Testis (tissue), 3 donors: Measurements from ENCODE around the gene GALNT18. TPM values are rescaled to one million over a fixed set of nuclear protein-coding genes. Genes with fewer than 3 reads are reported as not detected.

Source experiments
- DNase-seq: peaks from one replicate; pipeline ENCODE4 v3.0.0-alpha.2; 2019
- H3K27ac ChIP-seq, 2 donors: fragments of 200-600 bp; sonication (generic); one replicate each; pipeline ENCODE4 v1.5.1; 2019
- H3K27me3 ChIP-seq: fragments of 200-600 bp; sonication (generic); one replicate; pipeline ENCODE4 v1.5.1; 2019
- H3K36me3 ChIP-seq: fragments of 200-600 bp; sonication (generic); one replicate; pipeline ENCODE4 v1.5.1; 2017; ENCODE audit warnings: low read depth; ENCODE audit errors: missing control alignments
- H3K4me1 ChIP-seq: fragments of 200-600 bp; sonication (generic); one replicate; pipeline ENCODE4 v1.5.1; 2019
- H3K4me3 ChIP-seq, 2 donors: fragments of 200-600 bp; sonication (generic); one replicate each; pipeline ENCODE4 v1.5.1; 2017 to 2019
- H3K9me3 ChIP-seq: fragments of 200-600 bp; sonication (generic); one replicate; pipeline ENCODE4 v1.5.1; 2017
- CTCF ChIP-seq, 3 experiments: fragments of 450-650 bp in 2 of 3; fragments of 200-600 bp in 1 of 3; sonication (generic) in 1 of 3; IDR thresholded peaks; one replicate each; pipeline ENCODE4 v1.5.1; 2016 to 2019; ENCODE audit warnings: antibody characterized with exemption in 3 of 3, mild to moderate bottlenecking in 2 of 3, moderate library complexity in 1 of 3
- POLR2A ChIP-seq: fragments of 450-650 bp; IDR thresholded peaks from one replicate; pipeline ENCODE4 v1.6.1; 2017; ENCODE audit warnings: antibody characterized with exemption, mild to moderate bottlenecking, moderate library complexity
- WGBS, 2 donors: methylation state at CpG; one replicate each; pipeline ENCODE4 v1.1.5; 2018; 5-methylcytosine and 5-hydroxymethylcytosine counted together
- intact Hi-C: fragments of 100-400 bp; cut with DNase I; formaldehyde crosslinking; loops from one replicate; pipeline ENCODE4 v1.15.1; 2023; ENCODE audit warnings: low total_unique reads
- polyA plus RNA-seq: library from polyadenylated mRNA; stranded (reverse); fragments of 350-450 nt; fragmentation: Illumina TruSeq; extraction: RNeasy Lipid Tissue Mini Kit (QIAGEN cat#74804); gene quantifications from one replicate; pipeline ENCODE4 v1.2.3, GENCODE V29; 2014; ENCODE audit warnings: low read depth, low replicate concordance; ENCODE audit not compliant: insufficient read depth
- total RNA-seq, 2 donors: library from RNA; depleted of rRNA; stranded (reverse); fragments of >200 nt; gene quantifications; one replicate each; pipeline ENCODE4 v1.2.3, GENCODE V29; 2016

Gene GALNT18
- total and polyA plus RNA-seq, 3 donors from 2014 or later, result 39.2 to 106 (median 73.9) TPM

DNA sequence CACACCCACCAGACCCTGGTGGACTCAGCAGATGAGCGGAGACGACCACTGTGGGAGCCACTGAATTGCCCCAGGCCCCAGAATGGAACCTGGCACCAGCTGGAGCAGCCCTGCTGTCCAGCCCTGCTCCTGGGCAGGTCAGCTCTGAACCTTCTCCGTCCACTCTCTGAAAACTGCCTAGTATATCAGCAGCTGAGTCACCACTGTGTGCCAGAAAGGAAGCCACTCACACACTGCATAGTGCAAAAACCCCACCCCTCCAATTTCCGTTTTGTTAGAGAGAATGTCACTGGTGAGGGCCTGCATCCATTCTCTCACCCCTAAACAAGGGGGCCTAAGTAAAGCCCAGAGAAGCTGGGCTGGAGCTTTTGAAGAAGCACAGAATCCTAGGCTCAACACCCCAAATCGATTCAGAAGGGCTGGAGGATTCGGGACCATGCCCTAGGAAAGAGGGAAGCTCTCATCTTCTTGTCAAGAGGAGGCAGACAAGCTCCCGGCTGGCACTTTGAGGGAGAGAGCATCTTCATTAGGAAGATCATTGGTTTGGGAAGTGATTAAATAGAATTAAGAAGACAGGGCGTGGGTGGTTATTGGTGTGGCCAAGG, 44.5 kb downstream of the GALNT18 start:
- Histone ChIP-seq H3K27me3 (no peaks in the 10 kb centered on the region), H3K27ac (no peak overlapping the region), H3K36me3 (no peaks in the 10 kb centered on the region), H3K9me3 (no peaks in the 10 kb centered on the region), H3K4me1 (peaks cover 12% of the 10 kb centered on the region), H3K4me3 (no peak overlapping the region)
- TF ChIP-seq CTCF (IDR thresholded peaks at IDR 0.05), result no peak
- no peak for TF ChIP-seq POLR2A
- DNase-seq, result no peak
- intact Hi-C loops, result no loop called here
- WGBS, 2 donors, result 74 to 89% methylated on average over 7 to 8 of the region's 8 CpGs

- 88 to 93% methylated on average over 5 of the region's 5 CpGs for WGBS, 2 donors
- Histone ChIP-seq H3K36me3 (no peaks in the 10 kb centered on the region), H3K27me3 (no peaks in the 10 kb centered on the region), H3K4me1 (peaks cover 5% of the 10 kb centered on the region), H3K4me3 (no peak overlapping the region), H3K9me3 (no peaks in the 10 kb centered on the region), H3K27ac (no peak overlapping the region)
- DNase-seq, result no peak
- TF ChIP-seq POLR2A, result no peak
- no peak for TF ChIP-seq CTCF (IDR thresholded peaks at IDR 0.05)
- intact Hi-C loops, result no loop called here
These were observed 47.2 kb downstream of the GALNT18 start for GRCh38 chr11:11574373-11575287.

DNA sequence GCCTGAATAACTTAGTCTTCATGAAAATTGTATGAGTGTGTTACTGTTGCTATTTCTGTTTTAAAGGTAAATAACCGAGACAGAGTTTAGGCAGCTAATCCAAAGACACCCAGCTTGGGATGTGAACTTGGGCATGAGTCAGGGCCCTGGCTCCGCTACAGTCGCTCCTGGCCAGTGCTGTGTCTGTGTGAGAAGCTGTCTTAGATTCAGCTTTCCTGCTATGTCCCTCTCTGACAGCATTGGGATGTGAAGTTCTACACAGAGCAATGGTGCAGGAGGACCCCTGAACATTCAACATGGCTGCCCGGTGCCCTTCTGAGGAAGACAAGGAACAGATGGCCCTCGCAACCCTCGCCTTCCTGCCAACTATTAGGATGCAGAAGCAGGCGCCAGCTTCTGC, 49.4 kb downstream of the GALNT18 start:
- Histone ChIP-seq H3K9me3 (no peaks in the 10 kb centered on the region), H3K4me3 (no peak overlapping the region), H3K4me1 (peaks cover 6% of the 10 kb centered on the region), H3K27me3 (no peaks in the 10 kb centered on the region), H3K27ac (no peak overlapping the region), H3K36me3 (no peaks in the 10 kb centered on the region)
- no peak for TF ChIP-seq CTCF (IDR thresholded peaks at IDR 0.05)
- TF ChIP-seq POLR2A, result no peak
- 93 to 97% methylated on average over 7 of the region's 7 CpGs for WGBS, 2 donors
- DNase-seq, result no peak
- intact Hi-C loops, result no loop called here

GRCh38 chr11:11571893-11572292, 49.9 kb downstream of the GALNT18 start:
- Histone ChIP-seq H3K36me3 (no peaks in the 10 kb centered on the region), H3K27me3 (no peaks in the 10 kb centered on the region), H3K27ac (no peak overlapping the region), H3K4me1 (peaks cover 6% of the 10 kb centered on the region), H3K9me3 (no peaks in the 10 kb centered on the region), H3K4me3 (no peak overlapping the region)
- no peak for TF ChIP-seq CTCF (IDR thresholded peaks at IDR 0.05)
- TF ChIP-seq POLR2A, result no peak
- intact Hi-C loops, result no loop called here
- DNase-seq, result no peak
- WGBS, 2 donors, result 98 to 100% methylated on average over 7 of the region's 7 CpGs
